ENCODE measurements around the gene ATP4B. TPM values are rescaled to one million over a fixed set of nuclear protein-coding genes. Genes with fewer than 3 reads are reported as not detected.

The ATP4B gene
- total and polyA plus RNA-seq, 2 of the 8 experiments (the other 6 are each of a cell fraction or from before 2014, with no cell fraction given), result 0.05 TPM; not detected in 1

DNA sequence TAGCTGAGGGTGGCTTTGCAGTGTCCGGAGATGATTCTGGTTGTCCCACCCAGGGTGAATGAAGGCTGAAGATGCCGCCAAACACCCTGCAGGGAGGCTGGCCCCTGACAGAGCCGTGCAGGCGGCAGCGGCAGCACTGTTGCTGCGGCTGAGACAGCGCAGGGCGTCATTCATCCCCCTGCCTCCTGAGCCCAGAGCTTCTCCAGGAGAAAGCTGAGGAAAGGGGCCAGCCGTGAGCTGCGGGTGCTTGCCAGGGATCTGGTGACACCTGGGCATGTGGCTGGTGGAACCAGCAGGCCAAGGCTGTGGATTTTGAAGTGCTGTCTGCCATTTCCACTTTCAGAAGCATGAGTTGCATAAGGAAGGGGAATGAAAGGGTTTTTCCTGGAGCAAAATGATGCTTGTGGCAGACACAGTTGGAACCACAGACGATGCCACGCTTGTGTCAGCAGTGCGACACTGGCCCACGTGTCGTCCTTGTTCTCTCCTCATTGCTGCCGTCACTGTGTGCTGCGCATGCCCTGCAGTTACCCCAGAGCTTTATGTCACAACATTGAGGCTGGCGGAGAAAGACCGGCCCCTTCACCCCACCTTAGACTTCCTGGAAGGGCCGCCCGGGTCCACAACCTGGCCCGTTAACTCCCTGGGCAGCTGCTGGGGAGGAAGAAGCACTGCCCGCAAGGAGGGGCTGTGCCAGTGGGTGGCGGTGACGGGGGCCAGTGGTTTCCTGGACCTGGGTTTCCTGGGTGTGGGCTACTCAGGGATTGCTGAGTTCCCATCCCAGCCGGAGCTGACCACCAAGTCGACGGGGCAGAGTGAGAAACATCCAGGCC is 50.7 kb downstream of the ATP4B start (continued):
- TF ChIP-seq RAD21 (IDR thresholded peaks at IDR 0.05 in 1 of 2, conservative IDR thresholded peaks at IDR 0.05 in 1 of 2; ENCODE audit: low read depth in 2 of 2, low read length in 2 of 2) (no peak), RFX5 (IDR thresholded peaks at IDR 0.05; ENCODE audit: borderline replicate concordance, low read depth, low read length) (no peak), HDAC6 (IDR thresholded peaks at IDR 0.05; ENCODE audit: low read depth, low read length) (no peak)

All from H1 (cell line).